H9 (cell line): ENCODE results near the gene EFCAB11. TPM values are rescaled to one million over a fixed set of nuclear protein-coding genes. Genes with fewer than 3 reads are reported as not detected.

Source experiments
- DNase-seq: peaks from one replicate; pipeline ENCODE4 v3.0.0-alpha.2; 2017
- H2AFZ ChIP-seq: one replicate; pipeline ENCODE4 v1.6.1; 2013; ENCODE audit warnings: mild to moderate bottlenecking, low read length, control low read depth, moderate library complexity
- H2AK5ac ChIP-seq: 2 replicates; pipeline ENCODE4 v1.6.1; 2013; ENCODE audit warnings: low read length, control low read depth, mixed read lengths; ENCODE audit not compliant: insufficient read length
- H2BK120ac ChIP-seq: one replicate; pipeline ENCODE4 v1.6.1; 2013; ENCODE audit warnings: low read depth, mild to moderate bottlenecking, low read length, control low read depth, inconsistent platforms; ENCODE audit not compliant: poor library complexity, severe bottlenecking
- H2BK12ac ChIP-seq: 2 replicates; pipeline ENCODE4 v1.6.1; 2013; ENCODE audit warnings: low read length, control low read depth, mixed read lengths, low read depth; ENCODE audit not compliant: insufficient read length
- H2BK15ac ChIP-seq: 2 replicates; pipeline ENCODE4 v1.6.1; 2013; ENCODE audit warnings: low read depth, low read length, control low read depth
- H2BK20ac ChIP-seq: one replicate; pipeline ENCODE4 v1.6.1; 2013; ENCODE audit warnings: low read depth, mild to moderate bottlenecking, low read length, control low read depth, inconsistent platforms; ENCODE audit not compliant: poor library complexity, severe bottlenecking
- H2BK5ac ChIP-seq: 2 replicates; pipeline ENCODE4 v1.6.1; 2013; ENCODE audit warnings: low read length, control low read depth, mixed read lengths; ENCODE audit not compliant: insufficient read length
- H3K14ac ChIP-seq: 2 replicates; pipeline ENCODE4 v1.6.1; 2013; ENCODE audit warnings: low read length, control low read depth; ENCODE audit not compliant: insufficient read depth
- H3K18ac ChIP-seq: 2 replicates; pipeline ENCODE4 v1.6.1; 2013; ENCODE audit warnings: low read depth, mild to moderate bottlenecking, mixed read lengths, low read length, control low read depth; ENCODE audit not compliant: insufficient read length
- H3K23ac ChIP-seq: 2 replicates; pipeline ENCODE4 v1.6.1; 2013; ENCODE audit warnings: low read length, control low read depth, mixed read lengths, low read depth; ENCODE audit not compliant: insufficient read length
- H3K23me2 ChIP-seq: 2 replicates; pipeline ENCODE4 v1.6.1; 2013; ENCODE audit warnings: low read depth, mild to moderate bottlenecking, mixed read lengths, low read length, control low read depth; ENCODE audit not compliant: insufficient read length, poor library complexity, severe bottlenecking
- H3K27ac ChIP-seq: 2 replicates; pipeline ENCODE4 v1.5.1; 2013; ENCODE audit warnings: low read length, control low read depth, mixed read lengths, low read depth; ENCODE audit not compliant: insufficient read length
- H3K27me3 ChIP-seq: 2 replicates; pipeline ENCODE4 v1.6.1; 2013; ENCODE audit warnings: low read length, control low read depth, inconsistent platforms; ENCODE audit not compliant: insufficient read depth
- H3K4ac ChIP-seq: 2 replicates; pipeline ENCODE4 v1.6.1; 2013; ENCODE audit warnings: low read depth, mild to moderate bottlenecking, control low read depth, inconsistent platforms, low read length, moderate library complexity
- H3K4me1 ChIP-seq: 2 replicates; pipeline ENCODE4 v1.6.1; 2013; ENCODE audit warnings: low read length, control low read depth, inconsistent platforms; ENCODE audit not compliant: insufficient read depth
- H3K4me2 ChIP-seq: 2 replicates; pipeline ENCODE4 v1.6.1; 2013; ENCODE audit warnings: low read length, control low read depth, mixed read lengths; ENCODE audit not compliant: insufficient read length, insufficient read depth
- H3K56ac ChIP-seq: 2 replicates; pipeline ENCODE4 v1.6.1; 2013; ENCODE audit warnings: low read depth, mild to moderate bottlenecking, mixed read lengths, low read length, control low read depth; ENCODE audit not compliant: insufficient read length
- H3K79me1 ChIP-seq: 2 replicates; pipeline ENCODE4 v1.6.1; 2013; ENCODE audit warnings: low read depth, mild to moderate bottlenecking, moderate library complexity, low read length, control low read depth, inconsistent platforms; ENCODE audit not compliant: insufficient read depth, poor library complexity, severe bottlenecking
- H3K79me2 ChIP-seq: 2 replicates; pipeline ENCODE4 v1.6.1; 2013; ENCODE audit warnings: low read length, control low read depth, inconsistent platforms; ENCODE audit not compliant: insufficient read depth
- H3K9ac ChIP-seq: 2 replicates; pipeline ENCODE4 v1.6.1; 2013; ENCODE audit warnings: low read length, control low read depth, mixed read lengths; ENCODE audit not compliant: insufficient read length; ENCODE audit errors: extremely low read depth
- H3K9me3 ChIP-seq: one replicate; pipeline ENCODE4 v1.6.1; 2013; ENCODE audit warnings: low read depth, low read length, inconsistent platforms; ENCODE audit not compliant: control insufficient read depth
- H3T11ph ChIP-seq: one replicate; pipeline ENCODE4 v1.6.1; 2013; ENCODE audit warnings: mild to moderate bottlenecking, low read length, control low read depth, inconsistent platforms
- H4K20me1 ChIP-seq: one replicate; pipeline ENCODE4 v1.6.1; 2013; ENCODE audit not compliant: control insufficient read depth, insufficient read length, insufficient read depth
- H4K5ac ChIP-seq: 2 replicates; pipeline ENCODE4 v1.6.1; 2013; ENCODE audit warnings: low read depth, mild to moderate bottlenecking, mixed read lengths, low read length, control low read depth; ENCODE audit not compliant: insufficient read length
- H4K8ac ChIP-seq: replicated peaks from 2 replicates; pipeline ENCODE4 v1.6.1; 2013; ENCODE audit warnings: low read length, control low read depth, mixed read lengths, low read depth; ENCODE audit not compliant: insufficient read length
- H4K91ac ChIP-seq: 2 replicates; pipeline ENCODE4 v1.6.1; 2013; ENCODE audit warnings: low read depth, mild to moderate bottlenecking, moderate library complexity, mixed read lengths, low read length, control low read depth; ENCODE audit not compliant: insufficient read length
- H3K27ac Mint-ChIP-seq, 3 experiments: 2 replicates in 2 of 3; 3 replicates in 1 of 3; pipeline ENCODE4 v1.8.0; 2020 to 2021; ENCODE audit warnings: mixed read lengths in 3 of 3, mild to moderate bottlenecking in 1 of 3, moderate library complexity in 1 of 3
- H3K27me3 Mint-ChIP-seq: 2 replicates; pipeline ENCODE4 v1.8.0; 2021; ENCODE audit warnings: low read depth, mild to moderate bottlenecking, moderate library complexity, mixed read lengths
- H3K36me3 Mint-ChIP-seq, 3 experiments: 2 replicates in 2 of 3; 3 replicates in 1 of 3; pipeline ENCODE4 v1.8.0; 2020 to 2021; ENCODE audit warnings: low read depth in 3 of 3, mixed read lengths in 3 of 3; ENCODE audit not compliant: insufficient read depth in 1 of 3
- H3K4me1 Mint-ChIP-seq, 2 experiments: 2 replicates each; pipeline ENCODE4 v1.8.0; 2020; ENCODE audit warnings: mixed read lengths in 2 of 2
- H3K4me3 Mint-ChIP-seq, 2 experiments: 2 replicates in 1 of 2; 3 replicates in 1 of 2; pipeline ENCODE4 v1.8.0; 2020 to 2021; ENCODE audit warnings: mild to moderate bottlenecking in 2 of 2, mixed read lengths in 2 of 2, moderate library complexity in 1 of 2
- H3K9me3 Mint-ChIP-seq, 2 experiments: 2 replicates in 1 of 2; 3 replicates in 1 of 2; pipeline ENCODE4 v1.8.0; 2020; ENCODE audit warnings: mild to moderate bottlenecking in 2 of 2, mixed read lengths in 2 of 2, moderate library complexity in 1 of 2
- WGBS: extraction: QIAGEN DNeasy Blood & Tissue Kit; methylation state at CpG from one replicate; pipeline ENCODE4 v1.1.7; 2013; ENCODE audit warnings: missing lambda C conversion rate, low lambda C conversion rate, mixed read lengths; ENCODE audit not compliant: insufficient read length; ENCODE audit errors: extremely low coverage; 5-methylcytosine and 5-hydroxymethylcytosine counted together
- total RNA-seq: library from RNA; stranded (reverse); gene quantifications from 2 replicates; pipeline ENCODE4 v1.2.1, GENCODE V29; 2021
- TF ChIP-seq, protein P1 (sequence below): fragments of 200-600 bp; sonication (generic); conservative IDR thresholded peaks from 3 replicates; pipeline ENCODE4 v1.8.0; 2021; ENCODE audit warnings: antibody characterized with exemption, mild to moderate bottlenecking

Gene EFCAB11
- total RNA-seq, 1 experiment from 2014 or later, result 17.4 TPM

GRCh38 chr14:89977668-89978067 lies 23.1 kb upstream of the EFCAB11 start:
- H3K23me2 ChIP-seq, result no peaks in the 10 kb centered on the region
- no peaks in the 10 kb centered on the region for H3K27me3 Mint-ChIP-seq
- no peak overlapping the region for H3K4ac ChIP-seq
- H2BK15ac ChIP-seq, result no peak overlapping the region
- no peak overlapping the region for H3K4me2 ChIP-seq
- H4K20me1 ChIP-seq, result no peaks in the 10 kb centered on the region
- no peak overlapping the region for H3K27ac Mint-ChIP-seq
- H3K9me3 ChIP-seq, result no peaks in the 10 kb centered on the region
- no peak overlapping the region for H3K9ac ChIP-seq
- TF ChIP-seq, protein P1, sequence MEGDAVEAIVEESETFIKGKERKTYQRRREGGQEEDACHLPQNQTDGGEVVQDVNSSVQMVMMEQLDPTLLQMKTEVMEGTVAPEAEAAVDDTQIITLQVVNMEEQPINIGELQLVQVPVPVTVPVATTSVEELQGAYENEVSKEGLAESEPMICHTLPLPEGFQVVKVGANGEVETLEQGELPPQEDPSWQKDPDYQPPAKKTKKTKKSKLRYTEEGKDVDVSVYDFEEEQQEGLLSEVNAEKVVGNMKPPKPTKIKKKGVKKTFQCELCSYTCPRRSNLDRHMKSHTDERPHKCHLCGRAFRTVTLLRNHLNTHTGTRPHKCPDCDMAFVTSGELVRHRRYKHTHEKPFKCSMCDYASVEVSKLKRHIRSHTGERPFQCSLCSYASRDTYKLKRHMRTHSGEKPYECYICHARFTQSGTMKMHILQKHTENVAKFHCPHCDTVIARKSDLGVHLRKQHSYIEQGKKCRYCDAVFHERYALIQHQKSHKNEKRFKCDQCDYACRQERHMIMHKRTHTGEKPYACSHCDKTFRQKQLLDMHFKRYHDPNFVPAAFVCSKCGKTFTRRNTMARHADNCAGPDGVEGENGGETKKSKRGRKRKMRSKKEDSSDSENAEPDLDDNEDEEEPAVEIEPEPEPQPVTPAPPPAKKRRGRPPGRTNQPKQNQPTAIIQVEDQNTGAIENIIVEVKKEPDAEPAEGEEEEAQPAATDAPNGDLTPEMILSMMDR, result no peak
- no peak overlapping the region for H3K27ac ChIP-seq
- no peak overlapping the region for H3T11ph ChIP-seq
- H4K8ac ChIP-seq, result no peak overlapping the region
- no peak for DNase-seq
- WGBS, result no CpG with 5 or more reads among the region's 4 CpGs
- H3K79me2 ChIP-seq, result no peaks in the 10 kb centered on the region; the same call in 1 of the 2 replicates
- peaks cover 19 to 70% (median 70%) of the 10 kb centered on the region in 3 experiments; a peak in 6 of 7 replicates for H3K36me3 Mint-ChIP-seq
- H3K14ac ChIP-seq, result no peak overlapping the region
- no peak overlapping the region for H2AK5ac ChIP-seq
- H3K4me1 ChIP-seq, result no peaks in the 10 kb centered on the region
- no peaks in the 10 kb centered on the region for H3K9me3 Mint-ChIP-seq
- no peak overlapping the region for H4K91ac ChIP-seq
- no peak overlapping the region for H3K56ac ChIP-seq
- H2BK120ac ChIP-seq, result no peak overlapping the region
- H2BK20ac ChIP-seq, result no peak overlapping the region
- no peak overlapping the region for H2BK12ac ChIP-seq
- H3K27me3 ChIP-seq, result no peaks in the 10 kb centered on the region
- H3K79me1 ChIP-seq, result no peaks in the 10 kb centered on the region
- no peaks in the 10 kb centered on the region for H3K4me1 Mint-ChIP-seq
- H3K18ac ChIP-seq, result no peak overlapping the region
- H2AFZ ChIP-seq, result no peak overlapping the region
- H3K23ac ChIP-seq, result no peak overlapping the region
- H3K4me3 Mint-ChIP-seq, result no peak overlapping the region
- H4K5ac ChIP-seq, result no peak overlapping the region
- H2BK5ac ChIP-seq, result no peak overlapping the region
